MM.1S (cell line): ENCODE data around the gene LMF1.
"Not testable (repeated sequence)": the region's sequence is repeated elsewhere in the genome, so short reads cannot be mapped to it uniquely, and the experiment has no call there.

Experiments used
- DNase-seq: peaks from one replicate; pipeline ENCODE4 v3.0.0-alpha.2; 2015
- H2AFZ ChIP-seq: fragments of 300-600 bp; sonication (generic); 2 replicates; pipeline ENCODE4 v1.6.0; 2016; ENCODE audit warnings: antibody characterized with exemption, low read length
- H3F3A ChIP-seq: fragments of 300-600 bp; sonication (generic); 2 replicates; pipeline ENCODE4 v1.6.1; 2016; ENCODE audit warnings: mild to moderate bottlenecking, antibody characterized with exemption, low read length, moderate library complexity, mixed read lengths; ENCODE audit not compliant: insufficient read depth
- H3K27ac ChIP-seq: fragments of 300-600 bp; sonication (generic); 2 replicates; pipeline ENCODE4 v1.5.1; 2016; ENCODE audit warnings: mild to moderate bottlenecking, low read length
- H3K27me3 ChIP-seq: fragments of 300-600 bp; sonication (generic); replicated peaks from 2 replicates; pipeline ENCODE4 v1.6.0; 2016; ENCODE audit warnings: low read length; ENCODE audit not compliant: insufficient read depth
- H3K36me3 ChIP-seq: fragments of 300-600 bp; sonication (generic); replicated peaks from 2 replicates; pipeline ENCODE4 v1.6.1; 2016; ENCODE audit warnings: mild to moderate bottlenecking, low read length, mixed read lengths; ENCODE audit not compliant: insufficient read depth
- H3K4me1 ChIP-seq: fragments of 300-600 bp; sonication (generic); 2 replicates; pipeline ENCODE4 v1.6.1; 2016; ENCODE audit warnings: low read length, mixed read lengths
- H3K4me2 ChIP-seq: fragments of 300-600 bp; sonication (generic); 2 replicates; pipeline ENCODE4 v1.6.0; 2016; ENCODE audit warnings: low read depth, low read length
- H3K4me3 ChIP-seq: fragments of 300-600 bp; sonication (generic); 2 replicates; pipeline ENCODE4 v1.5.1; 2016; ENCODE audit warnings: low read length, mixed read lengths
- H3K79me2 ChIP-seq: fragments of 300-600 bp; sonication (generic); 2 replicates; pipeline ENCODE4 v1.6.1; 2016; ENCODE audit warnings: mixed run types, low read length, mixed read lengths
- H3K9ac ChIP-seq: fragments of 300-600 bp; sonication (generic); 2 replicates; pipeline ENCODE4 v1.6.1; 2016; ENCODE audit warnings: low read length, mixed read lengths
- H3K9me2 ChIP-seq: fragments of 300-600 bp; sonication (generic); replicated peaks from 2 replicates; pipeline ENCODE4 v1.6.1; 2016; ENCODE audit warnings: mild to moderate bottlenecking, low read length, mixed read lengths; ENCODE audit not compliant: insufficient read depth
- H3K9me3 ChIP-seq: fragments of 300-600 bp; sonication (generic); replicated peaks from 2 replicates; pipeline ENCODE4 v1.6.1; 2016; ENCODE audit warnings: mild to moderate bottlenecking, low read length, mixed read lengths; ENCODE audit not compliant: insufficient read depth
- H4K20me1 ChIP-seq: fragments of 300-600 bp; sonication (generic); 2 replicates; pipeline ENCODE4 v1.6.1; 2016; ENCODE audit warnings: mild to moderate bottlenecking, low read length, moderate library complexity, mixed read lengths; ENCODE audit not compliant: insufficient read depth
- CTCF ChIP-seq: fragments of 300-600 bp; sonication (generic); IDR thresholded peaks from 2 replicates; pipeline ENCODE4 v1.5.1; 2016; ENCODE audit warnings: antibody characterized with exemption, low read length, mixed read lengths
- EZH2 ChIP-seq: fragments of 300-600 bp; sonication (generic); optimal IDR thresholded peaks from 2 replicates; pipeline ENCODE3; 2017; ENCODE audit warnings: low read depth, mild to moderate bottlenecking, antibody characterized with exemption, low read length, mixed read lengths
- EZH2phosphoT487 ChIP-seq: fragments of 300-600 bp; sonication (generic); IDR thresholded peaks from 2 replicates; pipeline ENCODE4 v1.6.1; 2018; ENCODE audit warnings: antibody characterized with exemption, low read length

LMF1 gene

DNA sequence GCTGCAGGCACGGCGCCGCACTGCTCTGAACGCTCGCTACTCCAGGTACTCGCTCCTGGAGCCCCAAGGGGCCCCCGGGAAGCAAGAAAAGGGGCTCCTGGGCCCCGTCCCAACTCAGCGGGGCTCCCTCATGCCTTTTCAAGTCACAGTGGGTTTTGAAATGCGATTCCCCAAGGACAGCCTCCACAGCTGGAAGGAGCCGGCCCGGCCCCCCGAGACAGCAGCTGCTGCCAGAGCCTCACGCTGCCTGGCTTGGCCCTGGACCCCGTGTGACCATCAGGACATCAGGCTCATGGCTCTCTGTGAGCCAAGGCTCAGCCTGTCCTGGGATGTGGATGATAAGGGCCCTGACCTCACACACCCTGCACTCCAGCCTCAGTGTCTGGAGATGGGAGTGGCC is 80.6 kb downstream of the LMF1 start:
- Histone ChIP-seq H3K27me3 (peaks cover 72% of the 10 kb centered on the region), H3K4me2 (no peak overlapping the region), H2AFZ (no peak overlapping the region), H4K20me1 (no peaks in the 10 kb centered on the region; the same call in 1 of the 2 replicates), H3K27ac (no peak overlapping the region), H3K9me3 (no peaks in the 10 kb centered on the region), H3K9ac (no peak overlapping the region), H3F3A (no peaks in the 10 kb centered on the region), H3K79me2 (no peaks in the 10 kb centered on the region), H3K4me1 (no peaks in the 10 kb centered on the region), H3K9me2 (no peaks in the 10 kb centered on the region), H3K4me3 (no peak overlapping the region), H3K36me3 (no peaks in the 10 kb centered on the region)
- TF ChIP-seq EZH2phosphoT487 (no peak), EZH2 (no peak), CTCF (no peak)
- no peak for DNase-seq

- Histone ChIP-seq H2AFZ (no peak overlapping the region), H3K79me2 (no peaks in the 10 kb centered on the region), H3K9me2 (no peaks in the 10 kb centered on the region), H3K9me3 (no peaks in the 10 kb centered on the region), H3K27me3 (peaks cover 72% of the 10 kb centered on the region), H4K20me1 (no peaks in the 10 kb centered on the region; the same call in 1 of the 2 replicates), H3K4me3 (no peak overlapping the region), H3K4me1 (no peaks in the 10 kb centered on the region), H3K9ac (no peak overlapping the region), H3K27ac (no peak overlapping the region), H3F3A (no peaks in the 10 kb centered on the region), H3K4me2 (no peak overlapping the region), H3K36me3 (no peaks in the 10 kb centered on the region)
- no peak for DNase-seq
- no peak for TF ChIP-seq EZH2
Observed at GRCh38 chr16:889586-889985, 81.2 kb downstream of the LMF1 start.

DNA sequence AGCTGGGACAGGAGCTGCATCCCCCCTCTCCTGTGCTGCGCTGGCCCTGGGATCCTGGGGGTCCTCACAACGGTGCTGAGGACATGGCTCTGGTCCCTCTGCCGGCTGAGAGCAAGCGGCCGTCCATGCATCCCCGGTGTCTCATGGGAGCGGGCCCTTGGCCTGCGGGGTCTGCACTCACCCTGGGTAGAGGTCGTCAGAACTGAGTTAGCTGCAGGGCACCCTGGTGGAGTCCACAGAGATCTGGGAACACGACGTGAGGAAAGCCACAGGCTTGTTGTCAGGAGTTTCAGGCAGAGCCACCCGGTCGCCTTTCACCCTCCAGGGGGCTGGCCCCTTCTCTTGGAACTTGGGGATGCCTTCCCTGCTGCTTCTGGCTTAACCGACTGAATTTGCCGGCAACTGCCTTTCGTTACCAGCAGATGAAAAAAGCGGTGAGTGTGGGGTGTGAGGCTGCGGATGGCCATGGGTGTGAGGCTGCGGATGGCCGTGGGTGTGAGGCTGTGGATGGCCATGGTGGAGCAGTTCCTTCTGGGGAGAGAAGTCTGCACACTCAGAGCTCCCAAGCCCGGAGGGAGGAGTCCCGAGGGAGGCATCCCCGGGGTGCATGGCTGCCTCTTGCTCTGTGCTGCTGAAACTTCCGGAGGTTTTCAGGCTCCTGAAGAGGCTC is 81.7 kb downstream of the LMF1 start:
- no peak overlapping the region for H3K4me2 ChIP-seq
- no peaks in the 10 kb centered on the region for H3K9me3 ChIP-seq
- H3F3A ChIP-seq, result no peaks in the 10 kb centered on the region
- no peaks in the 10 kb centered on the region for H3K9me2 ChIP-seq
- no peak for TF ChIP-seq CTCF
- TF ChIP-seq EZH2, result no peak
- TF ChIP-seq EZH2phosphoT487, result no peak
- peaks cover 78% of the 10 kb centered on the region for H3K27me3 ChIP-seq
- H3K9ac ChIP-seq, result no peak overlapping the region
- H3K4me1 ChIP-seq, result no peaks in the 10 kb centered on the region
- H4K20me1 ChIP-seq, result no peaks in the 10 kb centered on the region; the same call in 1 of the 2 replicates
- H3K27ac ChIP-seq, result no peak overlapping the region
- H3K4me3 ChIP-seq, result no peak overlapping the region
- no peak overlapping the region for H2AFZ ChIP-seq
- DNase-seq, result no peak
- no peaks in the 10 kb centered on the region for H3K36me3 ChIP-seq
- no peaks in the 10 kb centered on the region for H3K79me2 ChIP-seq

DNA sequence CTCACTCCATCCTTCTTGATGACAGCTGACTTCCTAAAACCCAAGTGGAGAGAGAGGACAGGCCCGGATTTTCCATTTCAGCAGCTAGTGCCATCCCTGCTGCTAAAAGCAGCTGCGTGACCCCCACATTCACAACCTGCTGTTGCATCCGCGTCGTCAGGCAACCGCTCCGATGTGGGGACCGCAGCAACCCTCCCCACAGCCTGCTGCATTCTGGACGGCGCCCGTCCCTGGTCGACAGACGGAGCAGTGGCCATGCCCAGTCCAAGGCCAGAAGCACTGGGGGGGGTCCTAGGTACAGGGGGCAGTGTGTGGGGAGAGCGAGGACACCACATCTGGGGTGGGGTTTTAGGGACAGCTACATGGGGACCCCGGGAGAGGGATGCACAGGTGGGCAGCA is 82.3 kb downstream of the LMF1 start:
- H2AFZ ChIP-seq, H3K9me2 ChIP-seq, DNase-seq, H3K4me2 ChIP-seq, H3K9me3 ChIP-seq, H3K36me3 ChIP-seq, H3K4me1 ChIP-seq, H4K20me1 ChIP-seq, H3K4me3 ChIP-seq, H3F3A ChIP-seq, H3K9ac ChIP-seq, H3K79me2 ChIP-seq, H3K27ac ChIP-seq: not testable (repeated sequence)
- H3K27me3 ChIP-seq, result peaks cover 84% of the 10 kb centered on the region
